GM12878 (cell line): ENCODE data around the gene PPIA. TPM values are rescaled to one million over a fixed set of nuclear protein-coding genes. Genes with fewer than 3 reads are reported as not detected.

Source experiments
- ATAC-seq: fragments of 200-7000 bp; cut with Tn5 transposase; 3 replicates; pipeline ENCODE4 v1.9.1; 2020; ENCODE audit warnings: mild to moderate bottlenecking, moderate library complexity
- BruUV-seq: library from RNA; stranded (reverse); fragments of 400-500 nt; replicated peaks from 2 replicates; lab custom pipeline; 2021; lab: Mats Ljungman, UMichigan
- CTCF ChIA-PET: fragments of 300-600 bp; sonication (Branson Sonifier 250); formaldehyde crosslinking; extraction: SDS; loops from one replicate; lab custom pipeline; 2021; ENCODE audit warnings: inconsistent platforms; lab: Yijun Ruan, JAX
- POLR2A ChIA-PET: fragments of 350-600 bp; formaldehyde crosslinking; extraction: SDS; loops from one replicate; lab custom pipeline; 2021; ENCODE audit warnings: inconsistent platforms; lab: Charles Lee
- RAD21 ChIA-PET: fragments of 300-600 bp; sonication (Branson Sonifier 250); formaldehyde crosslinking; loops from one replicate; lab custom pipeline; 2023; ENCODE audit warnings: antibody characterized with exemption; ENCODE audit not compliant: unreplicated experiment; lab: Charles Lee
- SMC1A ChIA-PET: fragments of 300-600 bp; sonication (Branson Sonifier 250); formaldehyde crosslinking; loops from one replicate; lab custom pipeline; 2023; ENCODE audit not compliant: unreplicated experiment, uncharacterized antibody; lab: Charles Lee
- DNase-seq: peaks from one replicate; pipeline ENCODE4 v3.0.0-alpha.2; 2011; ENCODE audit warnings: low read depth, low spot score
- FAIRE-seq: peaks from 3 replicates; lab custom pipeline; 2011; peaks lifted over from hg19 to GRCh38; lab: Jason Lieb, UNC
- H2AFZ ChIP-seq: 2 replicates; pipeline ENCODE4 v1.6.0; 2011; ENCODE audit warnings: low read depth, low read length, control low read depth; ENCODE audit not compliant: control insufficient read depth
- H3K27ac ChIP-seq: 2 replicates; pipeline ENCODE4 v1.5.1; 2011; ENCODE audit warnings: control low read depth; ENCODE audit not compliant: control insufficient read depth, insufficient read depth
- H3K27me3 ChIP-seq, 2 experiments: replicated peaks in 1 of 2; 2 replicates each; pipeline versions ENCODE4 v1.6.0 to v1.6.1; 2011; ENCODE audit warnings: low read length in 1 of 2; ENCODE audit not compliant: control insufficient read depth in 2 of 2, insufficient read depth in 2 of 2
- H3K36me3 ChIP-seq, 2 experiments: 2 replicates each; pipeline ENCODE4 v1.5.1; 2011; ENCODE audit warnings: low read length in 1 of 2; ENCODE audit not compliant: control insufficient read depth in 2 of 2, insufficient read depth in 2 of 2
- H3K4me1 ChIP-seq: 2 replicates; pipeline ENCODE4 v1.6.1; 2011; ENCODE audit warnings: mild to moderate bottlenecking, low read length, moderate library complexity, mixed read lengths; ENCODE audit not compliant: control insufficient read depth, insufficient read depth
- H3K4me2 ChIP-seq: 2 replicates; pipeline ENCODE4 v1.6.0; 2011; ENCODE audit warnings: control low read depth; ENCODE audit not compliant: control insufficient read depth, insufficient read depth
- H3K4me3 ChIP-seq: fragments of 200-600 bp; sonication (generic); 2 replicates; pipeline ENCODE4 v1.5.1; 2016
- H3K79me2 ChIP-seq: 2 replicates; pipeline ENCODE4 v1.6.0; 2011; ENCODE audit warnings: low read length; ENCODE audit not compliant: control insufficient read depth, insufficient read depth
- H3K9ac ChIP-seq: 2 replicates; pipeline ENCODE4 v1.8.0; 2011; ENCODE audit warnings: low read length, control low read depth, mixed read lengths; ENCODE audit not compliant: control insufficient read depth, insufficient read depth
- H3K9me3 ChIP-seq: replicated peaks from 3 replicates; pipeline ENCODE4 v1.5.1; 2011; ENCODE audit warnings: mild to moderate bottlenecking, low read length; ENCODE audit not compliant: control insufficient read depth, insufficient read depth
- H4K20me1 ChIP-seq: 2 replicates; pipeline ENCODE4 v1.6.0; 2011; ENCODE audit not compliant: control insufficient read depth, insufficient read depth
- BACH1 ChIP-seq: fragments of 450-650 bp; IDR thresholded peaks from 2 replicates; pipeline ENCODE4 v1.6.1; 2017; ENCODE audit warnings: mild to moderate bottlenecking, borderline replicate concordance
- BCLAF1 ChIP-seq: fragments of 450-650 bp; IDR thresholded peaks from 2 replicates; pipeline ENCODE4 v1.6.1; 2017; ENCODE audit warnings: antibody characterized with exemption, mild to moderate bottlenecking, moderate library complexity
- CREM ChIP-seq: IDR thresholded peaks from 2 replicates; pipeline ENCODE4 v1.6.1; 2014; ENCODE audit warnings: antibody characterized with exemption, low read depth
- POU2F2 ChIP-seq: IDR thresholded peaks from 3 replicates; pipeline ENCODE4 v1.6.1; 2011; ENCODE audit warnings: low read depth, mild to moderate bottlenecking, low read length, borderline replicate concordance
- SP1 ChIP-seq: IDR thresholded peaks from one replicate; pipeline ENCODE4 v1.6.1; 2011; ENCODE audit warnings: low read depth, low read length
- SUPT20H ChIP-seq: IDR thresholded peaks from 2 replicates; pipeline ENCODE4 v1.6.1; 2011; ENCODE audit warnings: low read depth, mild to moderate bottlenecking, low read length, moderate library complexity, borderline replicate concordance; ENCODE audit not compliant: control insufficient read depth
- YBX1 ChIP-seq: fragments of 450-650 bp; IDR thresholded peaks from 2 replicates; pipeline ENCODE4 v1.6.1; 2016; ENCODE audit warnings: antibody characterized with exemption
- ZNF687 ChIP-seq: fragments of 450-650 bp; IDR thresholded peaks from 2 replicates; pipeline ENCODE4 v1.6.1; 2017; ENCODE audit warnings: mild to moderate bottlenecking, moderate library complexity
- WGBS: methylation state at CpG from one replicate; pipeline ENCODE4 v1.1.6; 2016; ENCODE audit warnings: low lambda C conversion rate; ENCODE audit not compliant: insufficient replicate concordance, insufficient coverage; ENCODE audit errors: missing lambda C conversion rate; 5-methylcytosine and 5-hydroxymethylcytosine counted together
- in situ Hi-C: fragments of 300-500 bp; cut with MboI; formaldehyde crosslinking; loops from 9 replicates; pipeline ENCODE4 v1.14.3; 2018; ENCODE audit warnings: mixed read lengths
- intact Hi-C: fragments of 100-400 bp; cut with micrococcal nuclease; formaldehyde crosslinking; loops from one replicate; pipeline ENCODE4 v1.14.2; 2022; ENCODE audit not compliant: unreplicated experiment
- polyA plus RNA-seq, 11 experiments: library from polyadenylated mRNA; depleted of rRNA in 4 of 11; unstranded in 6 of 11; stranded (reverse) in 5 of 11; fragments of >200 nt; fragmentation: Nextera tagmentation in 4 of 11; fragmentation: Illumina TruSeq in 1 of 11; extraction: Ambion mirVana in 4 of 11; extraction: Trizol in 1 of 11; gene quantifications; 1 replicate in 1 of 11; 2 replicates in 10 of 11; pipeline versions ENCODE4 v1.2.1 to v1.2.3, GENCODE V29; 2011 to 2016; ENCODE audit warnings: inconsistent platforms in 2 of 11, missing spikeins in 2 of 11, low read depth in 1 of 11
- total RNA-seq, 4 experiments: library from RNA; depleted of rRNA in 3 of 4; stranded (reverse); fragments of >200 nt in 3 of 4; fragmentation: Illumina TruSeq in 1 of 4; extraction: Trizol in 1 of 4; gene quantifications; 2 replicates each; pipeline versions ENCODE4 v1.2.1 to v1.2.3, GENCODE V29; 2013 to 2021

The PPIA gene
- total and polyA plus RNA-seq, 10 of the 15 experiments (the other 5 are each of a cell fraction or from before 2014, with no cell fraction given) = 2,712 to 7,982 (median 5,027) TPM

GRCh38 chr7:44823255-44823781 lies 26.8 kb downstream of the PPIA start:
- BruUV-seq = no TSS peak
- no peak overlapping the region for H2AFZ ChIP-seq
- CTCF ChIA-PET = interaction anchor here (0.8 kb wide), 1 partner anchor 11 kb away, joined by 3 read pairs; no protein-coding TSS in a partner anchor
- no peaks in the 10 kb centered on the region for H3K27me3 ChIP-seq
- in situ Hi-C loops = no loop called here
- H3K9ac ChIP-seq = no peak overlapping the region
- no peaks in the 10 kb centered on the region for H3K9me3 ChIP-seq
- FAIRE-seq (no peak), ATAC-seq (no peak)
- H3K27ac ChIP-seq = no peak overlapping the region
- no peak for TF ChIP-seq BACH1
- no peak for TF ChIP-seq SP1
- no peak for TF ChIP-seq SUPT20H
- TF ChIP-seq, all 136 proteins: peak for 0
- no peak for DNase-seq
- WGBS = 89% methylated on average over 5 of the region's 5 CpGs
- Histone ChIP-seq H3K4me1 (no peaks in the 10 kb centered on the region), H3K4me3 (no peak overlapping the region), H3K4me2 (no peak overlapping the region), H3K79me2 (no peaks in the 10 kb centered on the region), H3K36me3 (peaks cover 3 to 4% of the 10 kb centered on the region in 2 experiments; a peak in 3 of 4 replicates), H4K20me1 (no peaks in the 10 kb centered on the region)
- POLR2A ChIA-PET = interaction anchor here (0.6 kb wide), 4 partner anchors 18 to 396 kb away, joined by 3 to 9 read pairs (median 3); no protein-coding TSS in a partner anchor
- SMC1A ChIA-PET = interaction anchor here (1.1 to 1.5 kb wide), 5 partner anchors 15 to 124 kb away, joined by 3 to 4 read pairs (median 3); no protein-coding TSS in a partner anchor
- RAD21 ChIA-PET = no interaction called here
- intact Hi-C loops = no loop called here

GRCh38 chr7:44824894-44825526 lies 28.5 kb downstream of the PPIA start:
- CTCF ChIA-PET = interaction anchor here (0.6 to 1.2 kb wide), 2 partner anchors 35 to 96 kb away, joined by 3 read pairs; no protein-coding TSS in a partner anchor
- H3K4me2 ChIP-seq = no peak overlapping the region
- BruUV-seq = no TSS peak
- H4K20me1 ChIP-seq = no peaks in the 10 kb centered on the region
- POLR2A ChIA-PET = interaction anchor here (0.9 kb wide), 1 partner anchor 20 kb away, joined by 3 read pairs; no protein-coding TSS in a partner anchor
- no peak overlapping the region for H3K9ac ChIP-seq
- SMC1A ChIA-PET = interaction anchor here (1.0 to 1.5 kb wide), 5 partner anchors 13 to 30 kb away, joined by 3 to 4 read pairs (median 4); partner anchors contain the start of gene PPIA
- no peaks in the 10 kb centered on the region for H3K79me2 ChIP-seq
- 100% methylated on average over 2 of the region's 2 CpGs for WGBS
- no peaks in the 10 kb centered on the region for H3K4me1 ChIP-seq
- H2AFZ ChIP-seq = no peak overlapping the region
- ATAC-seq (no peak), FAIRE-seq (no peak), DNase-seq (no peak)
- intact Hi-C loops = no loop called here
- H3K9me3 ChIP-seq = no peaks in the 10 kb centered on the region
- RAD21 ChIA-PET = no interaction called here
- H3K27me3 ChIP-seq = no peaks in the 10 kb centered on the region
- no peak overlapping the region for H3K4me3 ChIP-seq
- no peak overlapping the region for H3K27ac ChIP-seq
- in situ Hi-C loops = no loop called here
- peaks cover 3 to 16% of the 10 kb centered on the region in 2 experiments for H3K36me3 ChIP-seq
- TF ChIP-seq BCLAF1 = no peak
- TF ChIP-seq POU2F2 = no peak
- TF ChIP-seq YBX1 = no peak
- no peak for TF ChIP-seq ZNF687
- TF ChIP-seq CREM = no peak
